GM08714 (cell line): Measurements from ENCODE around the gene IFNGR2.
"Not testable (repeated sequence)": the region's sequence is repeated elsewhere in the genome, so short reads cannot be mapped to it uniquely, and the experiment has no call there.

ENCODE experiments used
- H3K4me3 ChIP-seq: fragments of 200-500 bp; sonication (Bioruptor generic); 2 replicates; pipeline ENCODE4 v1.5.1; 2014; ENCODE audit warnings: mild to moderate bottlenecking, low read length, inconsistent platforms
- ZNF274 ChIP-seq: IDR thresholded peaks from 2 replicates; pipeline ENCODE4 v1.6.1; 2012; ENCODE audit warnings: mild to moderate bottlenecking, low read depth, low read length

IFNGR2 gene, protein sequence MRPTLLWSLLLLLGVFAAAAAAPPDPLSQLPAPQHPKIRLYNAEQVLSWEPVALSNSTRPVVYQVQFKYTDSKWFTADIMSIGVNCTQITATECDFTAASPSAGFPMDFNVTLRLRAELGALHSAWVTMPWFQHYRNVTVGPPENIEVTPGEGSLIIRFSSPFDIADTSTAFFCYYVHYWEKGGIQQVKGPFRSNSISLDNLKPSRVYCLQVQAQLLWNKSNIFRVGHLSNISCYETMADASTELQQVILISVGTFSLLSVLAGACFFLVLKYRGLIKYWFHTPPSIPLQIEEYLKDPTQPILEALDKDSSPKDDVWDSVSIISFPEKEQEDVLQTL

DNA sequence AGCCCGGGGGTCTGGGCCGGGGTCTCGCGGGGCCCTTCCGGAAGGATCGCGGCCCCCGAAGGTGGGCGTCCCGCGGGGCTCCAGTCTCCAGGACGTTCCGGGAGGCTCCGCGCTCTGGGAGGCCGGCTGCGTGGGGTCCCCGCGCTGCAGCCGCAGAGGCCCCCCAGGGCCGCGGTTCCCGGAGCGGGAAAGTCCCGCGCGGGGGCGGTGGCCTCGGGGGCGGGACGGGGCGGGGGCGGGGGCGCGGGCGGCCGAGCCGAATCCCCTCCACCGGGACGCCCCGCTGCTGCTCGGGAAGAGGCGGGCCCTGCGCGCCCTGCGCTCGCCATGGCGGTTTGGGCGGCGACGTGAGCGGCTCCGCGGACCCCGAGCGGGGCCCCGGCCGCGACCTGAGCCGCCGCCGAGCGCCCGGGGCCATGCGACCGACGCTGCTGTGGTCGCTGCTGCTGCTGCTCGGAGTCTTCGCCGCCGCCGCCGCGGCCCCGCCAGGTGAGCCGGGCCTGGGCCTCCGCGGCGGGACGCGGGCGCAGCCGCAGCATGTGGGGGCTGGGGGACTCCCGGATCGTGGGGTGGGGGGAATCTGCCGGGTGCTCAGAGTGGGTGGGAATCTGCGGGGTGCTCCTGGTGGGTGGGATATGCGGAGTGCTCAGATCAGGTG is at the start of gene IFNGR2:
Gene IFNGR2 (plus strand): TSS at position 286 of the 658 bp plus-strand sequence. CDS start 131 bp downstream, at position 417.
- TF ChIP-seq ZNF274 = no peak
- H3K4me3 ChIP-seq = peak within 1 kb of the TSS; percentile 73

DNA sequence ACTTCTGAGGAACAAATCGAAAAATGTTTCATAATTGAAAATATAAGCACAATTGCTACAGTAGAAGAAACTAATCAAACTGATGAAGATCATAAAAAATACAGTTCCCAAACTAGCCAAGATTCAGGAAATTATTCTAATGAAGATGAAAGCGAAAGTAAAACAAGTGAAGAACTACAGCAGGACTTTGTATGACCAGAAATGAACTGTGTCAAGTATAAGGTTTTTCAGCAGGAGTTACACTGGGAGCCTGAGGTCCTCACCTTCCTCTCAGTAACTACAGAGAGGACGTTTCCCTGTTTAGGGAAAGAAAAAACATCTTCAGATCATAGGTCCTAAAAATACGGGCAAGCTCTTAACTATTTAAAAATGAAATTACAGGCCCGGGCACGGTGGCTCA is 47.9 kb upstream of the IFNGR2 start:
- TF ChIP-seq ZNF274 = no peak
- no peak overlapping the region for H3K4me3 ChIP-seq

DNA sequence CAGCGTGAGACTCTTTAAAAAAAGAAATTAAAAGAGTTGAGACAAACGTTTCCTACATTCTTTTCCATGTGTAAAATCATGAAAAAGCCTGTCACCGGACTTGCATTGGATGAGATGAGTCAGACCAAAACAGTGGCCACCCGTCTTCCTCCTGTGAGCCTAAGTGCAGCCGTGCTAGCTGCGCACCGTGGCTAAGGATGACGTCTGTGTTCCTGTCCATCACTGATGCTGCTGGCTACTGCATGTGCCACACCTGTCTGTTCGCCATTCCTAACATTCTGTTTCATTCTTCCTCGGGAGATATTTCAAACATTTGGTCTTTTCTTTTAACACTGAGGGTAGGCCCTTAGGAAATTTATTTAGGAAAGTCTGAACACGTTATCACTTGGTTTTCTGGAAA is 47.2 kb upstream of the IFNGR2 start:
- TF ChIP-seq ZNF274 = no peak
- no peak overlapping the region for H3K4me3 ChIP-seq

DNA sequence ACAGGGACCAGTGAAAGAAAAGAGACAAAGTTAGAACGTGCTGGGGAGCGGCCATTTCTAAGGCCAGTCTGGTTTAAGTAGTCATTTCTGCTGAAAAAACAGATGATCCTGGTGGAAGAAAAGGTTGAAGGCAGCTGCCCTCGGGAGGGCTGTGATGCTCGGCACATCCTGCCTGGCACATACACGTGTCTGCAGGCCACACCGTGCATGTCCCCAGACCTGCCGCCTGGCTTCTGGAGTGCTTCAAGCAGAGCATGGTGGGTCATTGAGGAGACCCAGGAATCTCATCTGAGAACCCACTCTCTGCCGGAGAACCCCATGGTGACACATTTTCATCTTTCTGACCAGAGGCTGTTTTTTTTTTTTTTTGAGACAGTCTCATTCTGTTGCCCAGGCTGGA is 46.0 kb upstream of the IFNGR2 start:
- no peak overlapping the region for H3K4me3 ChIP-seq
- no peak for TF ChIP-seq ZNF274

DNA sequence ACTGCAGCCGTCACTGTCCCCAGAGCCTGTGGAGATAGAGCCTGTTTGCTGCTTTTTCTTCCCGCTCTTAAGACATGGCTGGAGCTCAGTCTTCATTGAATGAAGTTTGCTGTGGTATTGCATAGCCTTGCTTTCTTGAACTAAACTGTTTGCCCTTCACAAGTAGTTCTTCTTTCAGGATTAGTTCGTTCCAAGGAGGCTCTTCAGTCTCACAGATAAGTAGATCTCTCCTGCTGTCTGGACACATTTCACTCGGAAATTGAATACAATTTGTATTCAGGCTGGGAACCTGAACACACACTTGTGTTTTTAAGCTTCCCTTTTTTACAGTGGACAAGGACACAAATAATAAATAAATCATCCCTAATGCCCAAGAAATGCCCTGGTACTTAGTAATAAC is 43.8 kb upstream of the IFNGR2 start:
- TF ChIP-seq ZNF274 = no peak
- no peak overlapping the region for H3K4me3 ChIP-seq

DNA sequence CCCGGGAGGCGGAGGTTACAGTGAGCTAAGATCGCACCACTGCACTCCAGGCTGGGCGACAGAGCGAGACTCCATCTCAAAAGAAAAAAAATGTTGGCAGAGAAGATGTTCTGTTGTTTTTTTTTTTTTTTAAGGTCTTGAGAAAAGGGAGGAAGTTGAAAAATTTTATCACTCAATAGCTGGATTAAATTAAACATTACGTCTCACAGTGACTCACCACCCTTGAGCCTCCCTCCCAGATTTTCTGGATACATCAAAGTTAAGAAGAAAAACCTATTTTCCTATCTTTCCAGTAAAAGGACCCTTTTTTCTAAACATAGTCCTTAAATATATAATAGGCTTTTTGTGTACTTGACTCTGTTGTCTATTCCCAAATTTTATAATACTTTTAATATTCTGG is 42.9 kb upstream of the IFNGR2 start:
- H3K4me3 ChIP-seq = no peak overlapping the region

DNA sequence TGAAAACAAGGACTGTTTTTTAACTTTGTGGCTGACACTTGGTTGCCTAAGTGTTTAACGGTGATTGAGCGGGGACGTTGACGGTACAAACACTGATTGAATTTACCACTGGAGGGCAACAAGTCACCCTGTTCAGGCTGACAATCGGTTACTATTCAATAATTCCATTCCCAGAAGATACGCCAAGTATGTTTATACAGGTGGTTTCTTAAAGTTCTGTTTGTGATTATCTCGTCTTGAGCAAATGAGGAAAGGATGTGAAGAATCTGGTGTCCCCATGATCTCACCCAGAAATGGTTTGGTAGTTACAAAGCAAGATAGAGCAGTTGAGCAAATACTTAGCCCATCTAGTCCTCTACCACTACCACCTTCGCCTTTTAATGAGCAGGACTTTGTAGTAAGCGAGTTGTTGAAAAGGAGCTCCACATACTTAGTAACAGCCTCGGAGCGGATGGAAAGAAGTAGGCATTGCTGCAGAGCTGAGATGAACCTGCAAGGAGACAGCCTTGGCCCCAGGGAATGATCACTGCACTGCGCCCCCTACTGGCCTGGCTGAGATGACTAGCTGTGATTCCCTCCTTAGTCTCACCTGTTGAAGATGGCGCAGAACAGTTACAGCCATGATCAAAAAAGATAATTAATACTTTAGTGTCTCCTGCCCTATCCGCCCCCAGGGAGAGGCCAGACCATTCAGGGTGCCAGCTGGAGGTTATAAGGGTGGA is 42.2 kb upstream of the IFNGR2 start:
- TF ChIP-seq ZNF274 = no peak
- H3K4me3 ChIP-seq = peak overlapping the region; percentile 1; the same call in 1 of the 2 replicates

More for the DNA sequence above, 42.9 kb upstream of the IFNGR2 start:
- TF ChIP-seq ZNF274 = no peak

DNA sequence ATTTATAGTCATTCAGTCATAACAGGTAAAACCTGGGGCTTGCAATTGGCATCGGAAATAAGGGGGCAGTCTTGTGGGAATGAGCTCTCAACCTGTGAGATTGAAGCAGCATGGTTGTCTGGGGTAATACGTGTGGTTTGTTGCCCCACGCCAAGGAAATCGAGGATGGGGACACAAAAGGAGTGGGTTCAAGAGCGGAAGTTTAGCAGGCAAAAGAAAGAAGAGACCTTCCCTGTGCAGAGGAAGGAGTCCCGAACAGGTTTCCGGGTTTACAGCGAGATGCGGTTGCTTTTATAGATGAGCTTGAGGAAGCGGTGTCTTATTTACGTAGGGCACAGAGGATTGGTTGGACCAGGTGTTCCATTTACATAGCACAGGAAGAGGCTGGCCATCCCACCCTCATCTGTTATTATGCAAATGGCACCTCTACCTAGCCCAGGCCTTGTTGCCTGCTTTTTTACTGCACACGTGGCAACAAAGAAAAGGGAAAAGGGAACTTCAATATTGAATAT is 41.1 kb upstream of the IFNGR2 start:
- no peak for TF ChIP-seq ZNF274
- H3K4me3 ChIP-seq = peak overlapping the region; percentile 28; the same call in 1 of the 2 replicates

DNA sequence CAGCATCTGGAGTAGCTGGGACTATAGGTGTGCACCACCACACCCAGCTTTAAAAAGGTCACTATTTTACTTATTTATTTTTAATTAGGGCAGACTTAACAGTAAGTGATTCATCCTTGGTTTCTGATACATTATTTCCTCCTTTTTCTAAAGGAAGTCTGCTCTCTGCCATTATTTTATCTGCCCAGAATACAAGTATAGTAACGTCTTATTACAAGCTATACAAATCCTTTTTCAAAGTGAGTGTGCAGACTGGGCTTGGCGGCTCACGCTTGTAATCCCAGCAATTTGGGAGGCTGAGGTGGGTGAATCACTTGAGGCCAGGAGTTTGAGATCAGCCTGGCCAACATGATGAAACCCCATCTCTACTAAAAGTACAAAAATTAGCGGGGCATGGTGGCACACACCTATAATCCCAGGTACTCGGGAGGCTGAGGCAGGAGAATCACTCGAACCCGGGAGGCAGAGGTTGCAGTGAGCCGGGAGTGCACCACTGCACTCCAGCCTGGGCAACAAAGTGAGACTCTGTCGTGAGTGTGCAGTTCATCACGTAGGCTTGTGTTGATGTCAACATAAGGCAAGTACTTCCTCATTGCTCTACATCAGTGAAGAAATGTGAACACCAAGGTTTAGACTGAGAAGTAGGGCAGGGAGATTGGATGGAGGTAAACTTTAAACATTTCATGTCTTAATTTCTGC is 39.2 kb upstream of the IFNGR2 start:
- H3K4me3 ChIP-seq = not testable (repeated sequence)

DNA sequence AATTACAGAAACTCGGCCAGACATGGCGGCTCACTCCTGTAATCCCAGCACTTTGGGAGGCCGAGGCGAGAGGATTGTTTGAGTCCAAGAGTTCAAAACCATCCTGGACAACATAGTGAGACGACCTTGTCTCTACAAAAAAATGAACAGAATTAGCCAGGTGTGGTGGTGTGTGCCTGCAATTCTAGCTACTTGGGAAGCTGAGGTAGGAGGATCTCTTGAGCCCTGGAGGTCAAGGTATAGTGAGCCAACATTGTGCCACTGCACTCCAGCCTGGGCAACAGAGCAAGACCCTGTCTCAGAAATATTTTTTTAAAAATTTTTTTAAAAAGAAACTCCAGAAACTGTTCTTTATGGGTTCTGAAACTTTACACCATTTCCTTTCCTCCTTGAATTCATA is 38.4 kb upstream of the IFNGR2 start:
- H3K4me3 ChIP-seq = no peak overlapping the region
- no peak for TF ChIP-seq ZNF274

DNA sequence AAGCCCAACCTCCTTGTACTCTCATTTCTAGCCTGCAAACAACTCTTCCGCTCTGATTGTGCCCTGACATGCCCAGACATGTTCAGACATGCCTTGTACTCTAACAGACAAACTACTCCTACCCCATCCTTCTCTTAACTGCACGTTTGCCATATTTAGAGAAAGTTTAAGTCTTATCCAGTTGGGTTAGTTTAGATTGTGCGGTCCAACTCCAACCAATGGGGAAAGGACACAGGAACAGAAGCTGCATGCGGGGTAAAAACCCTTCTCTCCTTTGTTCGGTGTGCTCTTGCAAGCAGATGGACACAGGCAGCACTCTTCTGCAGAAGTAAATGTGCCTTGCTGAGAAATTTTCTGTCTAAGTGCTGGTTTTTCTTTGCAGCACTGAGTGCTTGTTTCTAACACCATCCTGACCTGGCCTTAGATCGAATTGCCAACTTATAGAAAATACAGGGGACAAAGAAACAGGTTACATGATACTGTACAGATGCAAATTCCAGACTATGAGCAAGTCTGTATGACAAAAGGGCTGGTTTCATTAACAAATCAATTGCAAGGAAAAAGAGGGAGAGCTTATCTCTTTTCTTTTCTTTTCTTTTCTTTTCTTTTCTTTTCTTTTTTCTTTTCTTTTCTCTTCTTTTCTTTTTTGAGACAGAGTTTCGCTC is 35.8 kb upstream of the IFNGR2 start:
- TF ChIP-seq ZNF274 = no peak
- H3K4me3 ChIP-seq = no peak overlapping the region

DNA sequence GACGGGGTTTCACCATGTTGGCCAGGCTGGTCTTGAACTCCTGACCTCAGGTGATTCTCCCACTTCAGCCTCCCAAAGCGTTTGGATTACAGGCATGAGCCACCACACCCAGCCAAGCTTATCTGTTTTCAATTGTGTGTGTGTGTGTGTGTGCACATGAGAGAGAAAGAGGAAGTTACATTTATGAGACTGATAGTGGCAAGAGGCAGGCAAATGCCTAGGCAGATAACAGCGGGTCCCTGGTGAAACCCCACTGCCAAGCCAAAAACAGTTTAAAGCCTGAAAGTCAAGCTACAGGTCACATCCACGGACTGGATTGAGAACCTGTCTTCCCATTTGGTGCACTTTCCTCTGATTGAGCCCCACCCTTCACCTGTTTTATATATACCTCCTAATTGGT is 35.1 kb upstream of the IFNGR2 start:
- TF ChIP-seq ZNF274 = no peak
- no peak overlapping the region for H3K4me3 ChIP-seq

DNA sequence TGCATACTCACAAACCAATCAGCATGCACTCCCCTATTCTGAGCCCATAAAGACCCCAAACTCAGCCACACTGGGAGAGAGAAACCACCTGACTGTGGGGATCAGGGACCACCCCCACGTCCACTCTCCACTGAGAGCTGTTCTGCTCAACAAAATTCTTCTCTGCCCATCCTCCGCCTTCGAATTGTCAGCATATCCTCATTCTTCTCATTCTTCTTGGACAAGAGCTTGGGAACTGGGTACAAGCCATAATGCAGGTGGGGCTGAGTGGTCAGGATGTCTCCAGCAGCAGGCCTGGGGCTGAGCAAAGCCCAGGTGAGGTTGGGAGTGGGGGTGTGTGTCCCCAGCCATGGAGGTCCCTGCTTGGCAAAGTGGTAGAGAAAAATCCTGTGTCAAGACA is 34.6 kb upstream of the IFNGR2 start:
- no peak for TF ChIP-seq ZNF274

DNA sequence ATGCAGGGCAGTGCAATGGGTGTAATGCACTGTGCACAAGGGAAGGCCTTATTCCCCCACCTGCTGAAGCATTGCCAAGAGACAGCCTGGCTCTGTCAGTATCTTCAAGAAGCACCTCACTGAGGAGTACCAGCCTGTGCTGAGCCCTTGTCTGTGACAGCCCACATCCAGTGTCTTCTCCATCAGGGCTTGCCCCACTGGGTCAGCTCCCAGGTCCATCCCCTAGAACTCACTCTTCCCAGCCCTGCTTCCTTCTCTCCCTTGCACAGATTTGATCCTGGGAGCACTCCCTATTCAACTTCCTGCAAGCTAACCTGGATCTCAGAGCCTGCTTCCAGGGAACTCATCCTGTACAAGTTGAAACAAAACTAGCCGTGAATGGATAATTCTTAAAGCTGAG is 33.6 kb upstream of the IFNGR2 start:
- no peak for TF ChIP-seq ZNF274
- no peak overlapping the region for H3K4me3 ChIP-seq

More for the DNA sequence above, 34.6 kb upstream of the IFNGR2 start:
- no peak overlapping the region for H3K4me3 ChIP-seq
